WTC11 (cell line): ENCODE data around the gene SLC25A39. TPM values are rescaled to one million over a fixed set of nuclear protein-coding genes. Genes with fewer than 3 reads are reported as not detected.
A peak's percentile ranks its signal among the peaks of the same experiment; 100 is the strongest.

Source experiments
- ATAC-seq: fragments of 200-7000 bp; cut with Tn5 transposase; 2 replicates; pipeline ENCODE4 v1.10.0; 2021; ENCODE audit warnings: mild to moderate bottlenecking, moderate library complexity
- CTCF ChIA-PET: fragments of 300-600 bp; sonication (Branson Sonifier 250); formaldehyde crosslinking; loops from one replicate; lab custom pipeline; 2021; ENCODE audit warnings: antibody characterized with exemption; lab: Charles Lee
- POLR2A ChIA-PET: fragments of 350-600 bp; sonication (Branson Sonifier 250); formaldehyde crosslinking; loops from one replicate; lab custom pipeline; 2021; ENCODE audit warnings: antibody characterized with exemption; lab: Charles Lee
- DNase-seq: peaks from one replicate; pipeline ENCODE4 v3.0.0; 2021; ENCODE audit warnings: low spot score
- H3K27ac Mint-ChIP-seq: 2 replicates; pipeline ENCODE4 v1.8.0; 2021; ENCODE audit warnings: mixed read lengths
- H3K27me3 Mint-ChIP-seq: 2 replicates; pipeline ENCODE4 v1.8.0; 2021; ENCODE audit warnings: low read depth, mild to moderate bottlenecking, moderate library complexity, mixed read lengths
- H3K36me3 Mint-ChIP-seq: 2 replicates; pipeline ENCODE4 v1.8.0; 2021; ENCODE audit warnings: mixed read lengths
- H3K4me1 Mint-ChIP-seq: 2 replicates; pipeline ENCODE4 v1.8.0; 2022; ENCODE audit warnings: mixed read lengths
- H3K4me3 Mint-ChIP-seq: 2 replicates; pipeline ENCODE4 v1.8.0; 2021; ENCODE audit warnings: mild to moderate bottlenecking, moderate library complexity, mixed read lengths
- H3K9me3 Mint-ChIP-seq: 2 replicates; pipeline ENCODE4 v1.8.0; 2021; ENCODE audit warnings: mixed read lengths
- AR ChIP-seq: fragments of 250-450 bp; sonication (Bioruptor Pico); IDR thresholded peaks from 2 replicates; pipeline ENCODE4 v1.9.0; 2021; ENCODE audit warnings: mild to moderate bottlenecking
- ARID4B ChIP-seq: sonication (generic); formaldehyde crosslinking; IDR thresholded peaks from 2 replicates; pipeline ENCODE4 v1.8.0; 2023; ENCODE audit warnings: missing genetic modification reagents, mild to moderate bottlenecking, borderline replicate concordance
- ATF3 ChIP-seq: sonication (generic); formaldehyde crosslinking; conservative IDR thresholded peaks from 2 replicates; pipeline ENCODE4 v1.8.1; 2022; ENCODE audit warnings: mild to moderate bottlenecking, missing genetic modification reagents
- CREB1 ChIP-seq: sonication (generic); formaldehyde crosslinking; IDR thresholded peaks from 2 replicates; pipeline ENCODE4 v1.8.0; 2023; ENCODE audit warnings: mild to moderate bottlenecking, missing genetic modification reagents
- E2F4 ChIP-seq: sonication (generic); formaldehyde crosslinking; IDR thresholded peaks from 2 replicates; pipeline ENCODE4 v1.8.1; 2022; ENCODE audit warnings: low read depth, mild to moderate bottlenecking, moderate library complexity, missing genetic modification reagents, borderline replicate concordance
- E2F5 ChIP-seq: sonication (generic); formaldehyde crosslinking; IDR thresholded peaks from 2 replicates; pipeline ENCODE4 v1.8.1; 2022; ENCODE audit warnings: mild to moderate bottlenecking, moderate library complexity, missing genetic modification reagents
- ETV6 ChIP-seq: sonication (generic); formaldehyde crosslinking; IDR thresholded peaks from 2 replicates; pipeline ENCODE4 v1.8.1; 2022; ENCODE audit warnings: mild to moderate bottlenecking, missing genetic modification reagents
- JAZF1 ChIP-seq: fragments of 250-450 bp; sonication (Bioruptor Pico); IDR thresholded peaks from 2 replicates; pipeline ENCODE4 v1.9.0; 2021; ENCODE audit warnings: moderate library complexity, mild to moderate bottlenecking, inconsistent platforms
- MXD4 ChIP-seq: fragments of 250-450 bp; sonication (Bioruptor Pico); IDR thresholded peaks from 2 replicates; pipeline ENCODE4 v1.8.0; 2021; ENCODE audit warnings: mild to moderate bottlenecking, moderate library complexity, borderline replicate concordance
- NR3C1 ChIP-seq: sonication (generic); formaldehyde crosslinking; conservative IDR thresholded peaks from 2 replicates; pipeline ENCODE4 v1.8.1; 2023; ENCODE audit warnings: low read depth, mild to moderate bottlenecking, missing genetic modification reagents
- PREB ChIP-seq: sonication (generic); formaldehyde crosslinking; IDR thresholded peaks from 2 replicates; pipeline ENCODE4 v1.8.1; 2022; ENCODE audit warnings: mild to moderate bottlenecking, missing genetic modification reagents, moderate library complexity, borderline replicate concordance
- SMAD3 ChIP-seq: sonication (generic); formaldehyde crosslinking; IDR thresholded peaks from 2 replicates; pipeline ENCODE4 v1.8.0; 2022; ENCODE audit warnings: missing genetic modification reagents, mild to moderate bottlenecking, borderline replicate concordance
- ZSCAN18 ChIP-seq: fragments of 250-450 bp; sonication (Bioruptor Pico); IDR thresholded peaks from 2 replicates; pipeline ENCODE4 v2.1.2; 2022; ENCODE audit warnings: mild to moderate bottlenecking, moderate library complexity
- total RNA-seq: library from RNA; stranded (reverse); gene quantifications from 3 replicates; pipeline ENCODE4 v1.2.3, GENCODE V29; 2021

SLC25A39 gene
- total RNA-seq, 1 experiment from 2014 or later, result 271 TPM

- TF ChIP-seq JAZF1 (CRISPR knock-in tag), result no peak
- TF ChIP-seq, all 79 proteins: peak for 12
Observed at GRCh38 chr17:44307387-44308186, 17.0 kb downstream of the SLC25A39 start (continued).

GRCh38 chr17:44304651-44305050 lies 20.0 kb downstream of the SLC25A39 start:
- ChIA-PET POLR2A (interaction anchor here (0.6 kb wide), 1 partner anchor 55 kb away, joined by 3 read pairs; no protein-coding TSS in a partner anchor), CTCF (interaction anchor here (1.7 kb wide), 1 partner anchor 83 kb away, joined by 6 read pairs; no protein-coding TSS in a partner anchor)
- Mint-ChIP-seq H3K27ac (no peak overlapping the region), H3K4me3 (no peak overlapping the region), H3K36me3 (peaks cover 4% of the 10 kb centered on the region; the same call in 1 of the 2 replicates), H3K9me3 (no peaks in the 10 kb centered on the region), H3K27me3 (peaks cover 3% of the 10 kb centered on the region), H3K4me1 (peaks cover 15% of the 10 kb centered on the region)
- no peak for TF ChIP-seq NR3C1 (CRISPR knock-in tag)
- no peak for TF ChIP-seq ARID4B (CRISPR knock-in tag)
- DNase-seq, result no peak
- no peak for ATAC-seq

GRCh38 chr17:44297975-44298374 lies 26.6 kb downstream of the SLC25A39 start:
- DNase-seq (no peak), ATAC-seq (peak; percentile 34)
- POLR2A ChIA-PET, result no interaction called here
- no peaks in the 10 kb centered on the region for H3K27me3 Mint-ChIP-seq
- no peaks in the 10 kb centered on the region for H3K4me1 Mint-ChIP-seq
- H3K36me3 Mint-ChIP-seq, result no peaks in the 10 kb centered on the region
- peak overlapping the region; percentile 5; the same call in 1 of the 2 replicates for H3K27ac Mint-ChIP-seq
- no peak overlapping the region for H3K4me3 Mint-ChIP-seq
- no peak for TF ChIP-seq SMAD3 (CRISPR knock-in tag)
- no peak for TF ChIP-seq ETV6 (CRISPR knock-in tag)
- no peak for TF ChIP-seq E2F5 (CRISPR knock-in tag)
- H3K9me3 Mint-ChIP-seq, result no peaks in the 10 kb centered on the region
- CTCF ChIA-PET, result no interaction called here

- DNase-seq (no peak), ATAC-seq (no peak)
- ChIA-PET CTCF (interaction anchor here (0.8 to 1.4 kb wide), 2 partner anchors 52 to 83 kb away, joined by 3 to 4 read pairs; no protein-coding TSS in a partner anchor), POLR2A (no interaction called here)
- Mint-ChIP-seq H3K4me3 (no peak overlapping the region), H3K36me3 (no peaks in the 10 kb centered on the region), H3K9me3 (no peaks in the 10 kb centered on the region), H3K4me1 (peaks cover under 1% of the 10 kb centered on the region; the same call in 1 of the 2 replicates), H3K27me3 (no peaks in the 10 kb centered on the region; the same call in 1 of the 2 replicates), H3K27ac (no peak overlapping the region; the same call in 1 of the 2 replicates)
- TF ChIP-seq CREB1 (CRISPR knock-in tag) (no peak), PREB (CRISPR knock-in tag) (no peak), E2F4 (CRISPR knock-in tag) (no peak), AR (CRISPR knock-in tag) (no peak), ATF3 (no peak), ZSCAN18 (CRISPR knock-in tag) (no peak), MXD4 (no peak)
Observed at GRCh38 chr17:44293509-44294226, 31.0 kb downstream of the SLC25A39 start.
